GM12873 (cell line): ENCODE data around the gene TRAF7.

Source experiments
- TF ChIP-seq, protein P1 (sequence below): IDR thresholded peaks from 2 replicates; pipeline ENCODE4 v1.5.1; 2012; ENCODE audit warnings: low read depth, mild to moderate bottlenecking, moderate library complexity, low read length, control low read depth; ENCODE audit not compliant: insufficient read depth; ENCODE audit errors: missing control alignments

Gene TRAF7

DNA sequence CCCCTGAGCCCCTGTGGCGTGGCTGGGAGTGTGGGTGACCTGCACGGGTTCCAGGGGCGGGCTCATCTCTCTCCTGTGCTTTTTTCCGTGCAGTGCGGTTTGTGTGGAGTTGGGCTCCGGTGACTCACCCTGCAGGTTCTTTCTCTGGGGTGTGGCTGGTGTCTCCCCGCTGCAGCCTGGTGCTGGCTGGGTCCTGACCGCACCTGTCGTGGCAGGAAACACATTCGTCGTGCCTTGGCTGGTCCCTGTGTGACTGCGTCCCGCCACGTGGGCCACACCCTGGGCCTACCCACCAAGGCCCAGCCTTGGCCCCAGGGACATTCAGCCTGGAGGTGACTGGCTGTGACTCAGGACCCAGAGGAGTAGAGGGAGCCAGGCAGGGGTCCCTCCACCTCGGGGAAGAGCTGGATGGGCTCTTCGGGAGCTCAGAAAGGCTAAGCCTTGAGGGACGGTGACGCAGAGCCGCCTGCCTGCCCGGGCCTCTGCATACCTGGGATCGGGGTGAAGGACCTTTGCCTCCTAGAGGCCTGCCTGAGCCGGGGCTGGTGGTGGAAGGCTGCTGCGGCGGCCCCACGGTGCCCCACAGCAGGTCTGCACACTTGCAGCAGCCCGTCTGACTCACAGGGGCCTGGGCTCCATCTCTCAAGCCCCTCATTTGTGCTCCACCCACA, 7.8 kb downstream of the TRAF7 start:
- TF ChIP-seq, protein P1, sequence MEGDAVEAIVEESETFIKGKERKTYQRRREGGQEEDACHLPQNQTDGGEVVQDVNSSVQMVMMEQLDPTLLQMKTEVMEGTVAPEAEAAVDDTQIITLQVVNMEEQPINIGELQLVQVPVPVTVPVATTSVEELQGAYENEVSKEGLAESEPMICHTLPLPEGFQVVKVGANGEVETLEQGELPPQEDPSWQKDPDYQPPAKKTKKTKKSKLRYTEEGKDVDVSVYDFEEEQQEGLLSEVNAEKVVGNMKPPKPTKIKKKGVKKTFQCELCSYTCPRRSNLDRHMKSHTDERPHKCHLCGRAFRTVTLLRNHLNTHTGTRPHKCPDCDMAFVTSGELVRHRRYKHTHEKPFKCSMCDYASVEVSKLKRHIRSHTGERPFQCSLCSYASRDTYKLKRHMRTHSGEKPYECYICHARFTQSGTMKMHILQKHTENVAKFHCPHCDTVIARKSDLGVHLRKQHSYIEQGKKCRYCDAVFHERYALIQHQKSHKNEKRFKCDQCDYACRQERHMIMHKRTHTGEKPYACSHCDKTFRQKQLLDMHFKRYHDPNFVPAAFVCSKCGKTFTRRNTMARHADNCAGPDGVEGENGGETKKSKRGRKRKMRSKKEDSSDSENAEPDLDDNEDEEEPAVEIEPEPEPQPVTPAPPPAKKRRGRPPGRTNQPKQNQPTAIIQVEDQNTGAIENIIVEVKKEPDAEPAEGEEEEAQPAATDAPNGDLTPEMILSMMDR = no peak

GRCh38 chr16:2165861-2166260, 10.3 kb downstream of the TRAF7 start:
- TF ChIP-seq, protein P1 = no peak

DNA sequence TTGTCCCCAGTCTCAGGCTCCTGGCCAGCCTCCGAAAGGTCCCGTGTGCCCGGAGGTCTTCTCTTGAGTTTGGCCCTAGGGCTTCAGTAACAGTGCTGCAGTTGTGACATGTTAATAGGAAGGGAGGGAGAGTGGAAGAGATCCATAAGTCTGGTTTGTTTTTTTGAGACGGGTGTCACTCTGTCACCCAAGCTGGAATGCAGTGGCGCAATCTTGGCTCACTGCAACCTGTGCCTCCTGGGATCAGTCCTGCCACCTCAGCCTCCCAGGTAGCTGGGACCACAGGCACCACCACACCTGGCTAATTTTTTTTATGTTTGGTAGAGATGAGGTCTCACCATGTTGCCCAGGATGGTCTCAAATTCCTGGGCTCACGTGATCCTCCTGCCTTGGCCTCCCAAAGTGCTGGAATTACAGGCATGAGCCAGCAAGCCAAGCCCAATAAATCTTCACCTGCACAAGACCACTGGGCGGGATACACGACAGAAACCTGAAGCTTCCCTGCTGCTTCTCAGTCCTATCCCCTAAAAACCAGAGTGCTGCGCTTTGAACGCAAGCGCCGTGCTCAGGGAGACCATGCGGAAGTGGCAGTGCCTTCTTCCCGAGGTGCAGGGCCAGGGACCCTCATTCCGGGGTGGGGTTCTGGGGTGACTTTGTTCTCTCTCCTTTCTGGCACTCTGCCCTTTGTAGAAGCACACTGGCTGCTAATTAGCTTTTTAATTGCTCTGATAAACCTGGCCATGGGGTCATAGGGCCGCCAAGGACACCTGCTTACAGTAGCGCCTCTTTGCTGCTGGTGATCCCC, 10.9 kb downstream of the TRAF7 start:
- TF ChIP-seq, protein P1 = no peak

DNA sequence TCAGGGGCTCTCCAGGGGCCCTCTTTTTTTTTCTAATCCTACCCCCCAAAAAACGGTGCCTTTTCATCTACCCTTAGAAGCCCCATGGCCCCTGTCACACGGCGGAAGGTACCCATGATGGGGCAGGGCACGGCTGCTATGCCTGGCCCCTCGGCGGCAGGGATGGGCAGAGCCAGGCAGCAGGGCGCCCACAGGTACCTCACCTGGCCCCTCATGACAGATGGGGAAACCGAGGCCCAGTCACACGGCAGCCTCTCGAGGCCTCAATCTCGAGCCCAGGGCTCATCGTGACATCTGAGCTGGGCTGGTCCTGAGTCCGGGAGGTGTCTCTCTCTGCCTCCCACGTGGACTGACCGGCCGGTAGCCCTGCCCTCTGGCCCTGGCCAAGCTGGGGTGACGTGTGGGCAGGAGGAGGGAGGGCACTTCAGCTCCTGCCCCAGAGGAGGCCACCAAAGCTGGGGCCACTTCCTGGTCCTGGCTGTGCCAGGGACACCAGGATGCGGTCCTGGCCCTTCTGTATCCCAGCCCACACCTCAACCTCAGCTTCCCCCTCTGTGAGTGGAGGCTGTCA, 11.6 kb downstream of the TRAF7 start:
- TF ChIP-seq, protein P1 = no peak

DNA sequence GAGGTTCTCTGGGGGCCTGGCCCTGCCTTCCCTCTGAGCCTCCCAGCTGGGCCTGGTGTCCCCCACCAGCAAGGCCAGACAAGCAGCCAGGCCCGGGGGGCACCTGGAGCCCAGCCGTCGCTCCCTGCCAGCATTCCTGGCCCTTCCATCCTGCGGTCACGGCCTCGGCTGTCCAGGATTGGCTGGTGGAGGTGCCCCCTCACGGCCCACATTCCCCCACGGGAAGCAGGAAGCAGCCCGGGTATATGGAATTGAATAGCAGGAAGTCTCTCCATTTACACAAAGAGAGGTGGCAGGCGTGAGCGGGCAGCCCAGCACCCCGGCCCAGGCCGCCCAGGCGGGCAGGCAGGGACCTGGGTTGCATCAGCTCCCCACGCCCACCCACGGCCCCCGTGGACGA, 14.5 kb downstream of the TRAF7 start:
- TF ChIP-seq, protein P1 = no peak

- TF ChIP-seq, protein P1 = no peak
Observed at GRCh38 chr16:2170587-2171435, 15.2 kb downstream of the TRAF7 start.
